Fibroblast of skin of right biceps (primary cell): ENCODE results near the gene RFXANK.
"Not testable (repeated sequence)": the region's sequence is repeated elsewhere in the genome, so short reads cannot be mapped to it uniquely, and the experiment has no call there.

Experiments used
- DNase-seq: peaks from one replicate; pipeline ENCODE4 v3.0.0-alpha.2; 2013

RFXANK gene

GRCh38 chr19:19170053-19170872 is 21.8 kb upstream of the RFXANK start, which contains the start of gene MEF2B:
Gene MEF2B (minus strand): TSS chr19:19170263. CDS start chr19:19150735, 19,528 bp downstream.
- DNase-seq = peak; percentile 55

DNA sequence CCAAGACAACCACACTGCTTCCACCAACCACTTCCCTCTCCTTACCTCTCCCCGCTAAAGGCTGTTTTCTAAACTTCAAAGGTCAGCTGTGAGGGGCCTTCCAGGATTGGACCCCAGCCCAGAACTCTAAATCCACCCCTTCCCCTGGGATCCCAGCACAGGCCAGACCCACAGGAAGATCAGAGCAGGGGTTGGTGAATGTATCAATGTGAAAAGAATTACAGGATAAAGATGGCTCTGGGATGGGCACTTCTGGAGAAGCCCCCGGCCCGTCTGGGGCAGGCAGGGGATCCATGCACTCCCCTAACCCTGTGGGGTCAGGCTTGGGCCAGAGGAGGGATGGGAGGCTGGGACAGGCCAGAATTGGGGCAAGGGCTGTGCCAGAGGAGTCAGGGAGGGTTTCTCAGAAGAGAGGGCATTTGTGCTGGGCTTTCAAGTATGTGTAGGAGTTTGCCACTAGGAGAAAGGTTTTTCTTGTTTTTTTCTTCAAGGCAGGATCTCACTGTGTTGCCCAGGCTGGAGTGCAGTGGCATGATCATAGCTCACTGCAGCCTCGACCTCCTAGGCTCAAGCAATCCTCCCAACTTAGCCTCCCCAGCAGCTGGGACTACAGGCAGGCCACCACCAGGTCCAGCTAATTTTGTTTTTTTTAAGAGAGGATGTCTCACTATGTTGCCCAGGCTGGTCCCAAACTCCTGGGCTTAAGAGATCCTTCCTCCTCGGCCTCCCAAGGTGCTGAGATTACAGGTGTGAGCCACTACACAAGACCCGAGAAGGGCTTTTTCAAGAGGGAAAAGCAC is 21.0 kb upstream of the RFXANK start:
- DNase-seq = no peak

GRCh38 chr19:19171821-19172532 is 20.1 kb upstream of the RFXANK start:
- DNase-seq = peak; percentile 62

DNA sequence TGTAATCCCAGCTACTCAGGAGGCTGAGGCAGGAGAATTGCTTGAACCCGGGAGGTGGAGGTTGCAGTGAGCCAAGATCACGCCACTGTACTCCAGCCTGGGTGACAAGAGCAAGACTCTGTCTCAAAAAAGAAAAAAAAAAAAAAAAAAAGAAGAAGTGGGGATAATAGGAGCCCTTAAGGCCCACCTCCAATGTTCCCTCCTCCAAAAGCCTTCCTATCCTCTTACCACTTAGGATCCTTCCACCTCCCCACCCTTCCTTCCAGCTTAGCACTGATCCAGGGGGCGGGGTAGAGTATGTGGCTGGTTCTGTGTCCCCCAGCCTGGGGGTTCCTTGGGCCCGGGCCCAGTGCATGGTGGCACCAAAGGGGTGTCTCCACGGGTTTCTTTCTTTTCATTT is 18.8 kb upstream of the RFXANK start:
- not testable (repeated sequence) for DNase-seq

DNA sequence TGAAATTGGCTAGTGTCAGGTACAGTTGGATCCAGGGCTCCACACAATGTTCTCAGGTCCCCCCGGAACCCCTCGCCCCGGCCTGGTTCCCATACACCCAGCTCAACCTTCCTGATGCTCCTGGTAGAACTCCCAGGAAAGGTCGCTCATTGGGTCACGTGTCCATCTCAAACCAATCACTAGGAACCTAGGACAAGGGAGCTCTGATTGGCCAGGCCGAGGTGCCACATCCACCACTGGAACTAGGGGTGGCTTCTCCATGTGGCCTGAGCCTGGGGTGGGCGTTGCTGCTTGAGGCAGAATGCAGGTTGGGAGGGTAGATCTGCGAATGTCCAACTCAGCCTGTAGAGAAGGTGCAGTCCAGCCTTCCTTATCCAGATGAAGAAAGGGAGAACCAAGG is 15.1 kb upstream of the RFXANK start:
- no peak for DNase-seq

GRCh38 chr19:19179548-19180441 is 12.3 kb upstream of the RFXANK start:
- DNase-seq = no peak

DNA sequence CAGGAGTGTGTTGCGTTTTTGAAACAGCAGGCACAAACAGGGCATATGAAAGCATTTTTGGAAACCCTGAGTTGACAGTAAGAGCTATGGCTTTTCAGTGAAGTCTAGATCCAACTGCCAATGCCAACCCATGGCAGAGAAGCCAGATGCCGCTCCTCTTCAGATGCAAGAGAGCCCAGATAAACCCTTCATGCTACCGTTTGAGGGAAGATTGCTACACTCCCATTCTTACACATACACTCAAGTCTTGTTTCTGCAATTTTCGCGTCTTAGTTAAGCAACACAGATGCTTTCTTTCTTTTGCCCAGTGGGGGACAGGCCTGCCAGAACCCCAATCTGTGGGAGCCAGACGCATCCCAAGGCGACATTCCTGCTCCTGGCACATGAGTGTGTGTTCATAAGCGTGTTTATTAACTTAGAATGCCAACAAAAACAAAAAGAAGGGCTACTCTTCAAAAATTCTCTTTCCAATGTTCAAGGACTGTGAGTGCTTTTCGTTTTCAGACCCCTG is 10.5 kb upstream of the RFXANK start:
- DNase-seq = no peak

DNA sequence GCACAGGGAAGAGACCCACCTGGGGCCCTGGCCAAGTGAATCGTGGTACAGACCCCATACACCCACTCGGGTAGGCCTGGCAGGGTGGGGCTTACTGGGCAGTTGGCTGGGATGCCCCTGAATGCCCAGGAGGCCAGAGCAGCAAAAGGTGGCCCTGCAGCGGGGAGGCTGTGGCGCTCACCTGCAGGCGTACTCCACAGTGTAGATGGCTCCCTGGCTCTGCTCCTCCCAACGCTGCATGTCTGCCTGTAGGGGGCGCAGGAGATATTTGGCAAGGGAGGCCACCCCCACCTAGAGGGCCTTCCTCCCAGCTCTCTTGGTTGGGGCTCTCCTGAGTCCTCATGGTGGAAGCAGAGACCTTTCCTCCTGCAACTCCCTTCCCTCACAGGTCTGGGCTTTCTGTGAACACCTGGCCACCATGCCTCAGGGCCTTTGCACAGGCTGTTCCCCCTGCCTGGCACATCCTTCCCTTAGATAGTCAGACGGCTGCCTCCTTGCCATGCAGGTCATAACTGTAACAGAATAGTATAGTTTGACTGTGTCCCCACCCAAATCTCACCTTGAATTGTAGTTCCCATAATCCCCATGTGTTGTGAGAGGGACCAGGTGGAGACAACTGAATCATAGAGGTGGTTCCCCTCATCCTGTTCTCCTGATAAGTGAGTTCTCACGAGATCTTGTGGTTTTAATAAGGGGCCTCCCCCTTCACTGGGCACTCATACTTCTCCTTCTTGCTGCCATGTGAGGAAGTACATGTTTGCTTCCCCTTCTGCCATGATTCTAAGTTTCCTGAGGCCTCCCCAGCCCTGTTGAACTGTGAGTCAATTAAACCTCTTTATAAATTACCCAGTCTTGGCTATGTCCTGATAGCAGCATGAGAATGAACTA is 6.0 kb upstream of the RFXANK start:
- peak; percentile 51 for DNase-seq

DNA sequence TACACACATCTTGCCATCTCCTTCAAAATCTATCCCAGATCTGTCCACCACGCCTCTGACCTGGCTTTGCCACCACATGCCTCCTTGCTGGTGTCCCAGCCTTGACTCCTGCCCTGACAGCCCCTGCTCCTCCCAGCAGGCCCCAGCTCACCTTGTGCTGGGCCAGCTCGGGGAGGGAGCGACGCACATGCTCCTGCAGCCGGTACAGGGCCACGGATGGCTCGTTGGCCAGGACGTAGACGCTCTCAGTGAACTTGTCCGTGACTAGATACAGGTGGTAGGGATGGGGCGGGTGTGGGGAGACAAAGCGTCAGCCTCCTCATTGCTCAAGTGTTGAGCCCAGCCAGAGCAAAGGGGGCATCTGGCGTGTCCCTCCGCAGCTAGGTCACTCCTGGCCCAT is 5.3 kb upstream of the RFXANK start:
- no peak for DNase-seq

- no peak for DNase-seq
Measured at GRCh38 chr19:19191768-19192077, 335 bp upstream of the RFXANK start.

GRCh38 chr19:19192910-19193423 is 909 bp downstream of the RFXANK start:
- DNase-seq = no peak

- no peak for DNase-seq
Measured at GRCh38 chr19:19193926-19194325, 1.9 kb downstream of the RFXANK start.

GRCh38 chr19:19201697-19202630 is 9.9 kb downstream of the RFXANK start:
- DNase-seq = no peak

DNA sequence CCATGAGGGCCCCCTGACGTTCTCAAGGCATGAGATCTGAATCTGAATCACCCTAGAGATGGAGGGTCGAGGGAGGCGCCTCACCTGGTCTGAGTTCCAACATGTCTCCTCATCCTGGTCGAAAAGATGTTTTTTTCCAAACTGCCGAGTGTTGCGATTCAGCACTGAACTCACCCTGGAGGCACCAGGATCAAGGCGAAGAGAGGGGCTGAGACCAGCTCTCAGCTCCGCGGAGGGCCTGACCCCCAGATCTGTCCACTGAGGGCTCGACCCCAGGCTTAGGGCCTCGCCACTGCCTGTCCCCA is 10.6 kb downstream of the RFXANK start:
- no peak for DNase-seq

DNA sequence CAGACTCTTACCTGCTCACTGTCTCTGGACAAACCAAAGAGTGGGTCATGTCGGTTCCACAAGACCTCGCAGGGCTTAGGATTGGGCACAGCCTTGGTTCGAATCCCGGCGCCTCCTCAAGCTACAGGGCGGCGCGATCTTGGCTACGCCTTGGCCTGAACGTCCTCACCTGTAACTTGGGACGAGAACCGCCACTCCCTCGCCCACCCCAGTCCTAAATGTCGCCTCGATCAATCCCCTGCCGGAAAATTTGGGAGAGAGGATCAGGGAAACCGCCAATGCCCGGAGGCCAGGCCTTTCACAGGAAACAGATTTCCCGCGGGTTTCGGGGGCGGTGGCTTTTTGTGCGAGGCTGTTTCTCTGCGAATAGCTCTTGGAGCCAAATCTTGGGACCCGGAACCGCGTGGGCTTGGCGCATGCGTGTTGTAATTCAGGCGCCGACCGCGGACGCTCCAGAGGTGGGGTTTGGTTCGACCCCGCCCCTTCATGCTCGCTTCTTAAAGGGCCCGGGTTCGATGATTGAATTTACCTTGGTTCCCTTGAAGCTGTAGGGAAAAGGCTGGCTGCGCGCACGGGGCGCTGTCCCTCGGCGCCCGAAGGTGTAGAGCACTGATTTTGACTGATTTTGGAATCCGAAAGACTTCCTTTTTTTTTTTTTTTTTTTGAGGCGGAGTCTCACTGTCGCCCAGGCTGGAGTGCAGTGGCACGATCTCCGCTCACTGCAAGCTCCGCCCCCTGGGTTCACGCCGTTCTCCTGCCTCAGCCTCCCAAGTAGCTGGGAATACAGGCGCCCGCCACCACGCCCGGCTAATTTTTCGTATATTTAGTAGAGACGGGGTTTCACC is 11.2 kb downstream of the RFXANK start, which contains the start of gene NR2C2AP:
NR2C2AP (minus strand) TSS at position 403 of the 845 bp plus-strand sequence; CDS start at position 49, 354 bp downstream.
- DNase-seq = peak; percentile 89

- DNase-seq = no peak
Measured at GRCh38 chr19:19204181-19204580, 12.1 kb downstream of the RFXANK start.

DNA sequence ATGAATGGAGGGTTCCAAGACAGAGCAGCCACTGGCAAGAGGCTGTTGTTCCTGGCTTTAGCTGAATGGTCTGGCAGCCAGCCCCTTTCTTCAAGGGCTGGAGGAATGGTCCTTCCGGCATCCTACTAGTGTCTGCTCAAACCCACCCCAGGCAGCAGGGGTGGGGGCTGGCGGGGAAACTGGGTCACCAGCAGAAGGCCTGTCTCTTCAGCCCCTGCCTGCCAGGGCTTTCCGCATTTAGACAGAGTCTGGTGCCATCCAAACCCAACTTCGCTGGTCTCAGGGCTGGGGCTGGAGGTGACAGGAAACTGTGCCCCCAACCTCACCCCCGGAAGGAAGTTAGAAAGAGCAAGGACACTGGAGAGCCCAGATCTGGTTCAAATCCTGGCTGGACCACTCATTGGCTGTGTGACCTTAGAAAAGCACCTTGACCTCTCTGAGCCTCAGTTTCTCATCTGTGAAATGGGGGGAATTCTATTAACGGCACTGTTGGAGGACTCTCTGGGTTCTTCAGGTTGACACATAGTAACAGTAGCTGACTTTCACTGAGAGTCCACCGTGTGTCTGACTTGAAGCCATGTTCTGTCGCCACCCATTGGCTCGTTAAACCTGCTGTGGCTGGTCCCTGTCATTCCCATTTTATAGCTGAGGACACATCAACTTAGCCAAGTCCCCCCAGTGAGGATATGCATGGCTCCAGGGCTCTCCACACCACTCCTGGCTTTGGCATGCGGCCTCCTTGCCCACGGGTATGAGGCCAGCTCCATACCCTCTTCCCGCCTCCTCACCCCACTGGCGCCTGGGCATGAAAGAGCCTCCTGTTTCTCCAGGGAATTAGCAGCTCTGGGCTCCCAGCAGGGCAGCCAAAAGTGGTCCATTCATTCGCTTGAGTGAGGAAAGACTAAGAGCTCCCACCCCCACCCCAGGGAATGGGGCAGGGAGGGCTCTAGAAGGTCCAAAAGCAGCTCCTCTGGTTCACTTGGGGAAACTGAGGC is 13.7 kb downstream of the RFXANK start:
- DNase-seq = no peak

DNA sequence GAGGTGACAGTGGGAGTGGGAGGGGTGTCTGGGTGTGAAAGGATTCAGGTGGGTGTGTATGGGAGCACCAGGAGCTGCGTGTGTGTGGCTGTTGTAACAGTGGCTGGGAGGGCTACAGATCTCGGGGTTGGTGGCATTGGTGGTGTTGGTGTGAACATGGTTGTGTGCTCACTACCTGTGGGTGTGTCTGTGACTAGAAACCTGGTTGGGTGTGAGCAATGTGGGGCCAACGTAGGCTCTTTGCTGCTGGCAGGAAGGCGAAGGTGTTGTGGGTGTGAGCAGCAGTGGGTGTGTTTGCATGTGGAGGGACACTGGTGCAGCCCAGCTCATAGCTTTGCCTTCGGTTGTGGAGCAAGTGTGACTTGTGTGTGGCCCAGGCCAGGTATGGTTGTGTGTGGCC is 14.9 kb downstream of the RFXANK start:
- no peak for DNase-seq
